Astrocyte of the spinal cord (primary cell): ENCODE results near the gene COPS8.
A peak's percentile ranks its signal among the peaks of the same experiment; 100 is the strongest.

Experiments used
- DNase-seq: peaks from one replicate; pipeline ENCODE4 v3.0.0; 2011; ENCODE audit warnings: low read depth, low spot score
- H3K4me3 ChIP-seq: 2 replicates; pipeline ENCODE4 v1.5.1; 2011; ENCODE audit warnings: low read depth, mild to moderate bottlenecking, low read length, moderate library complexity
- in situ Hi-C: cut with HindIII; loops from 2 replicates; pipeline ENCODE4 v1.10.0; 2017; ENCODE audit warnings: low sequenced_read_pairs
- TF ChIP-seq, protein P1 (sequence below): IDR thresholded peaks from 2 replicates; pipeline ENCODE4 v1.5.1; 2012; ENCODE audit warnings: low read depth, mild to moderate bottlenecking, low read length, inconsistent platforms

The COPS8 gene

DNA sequence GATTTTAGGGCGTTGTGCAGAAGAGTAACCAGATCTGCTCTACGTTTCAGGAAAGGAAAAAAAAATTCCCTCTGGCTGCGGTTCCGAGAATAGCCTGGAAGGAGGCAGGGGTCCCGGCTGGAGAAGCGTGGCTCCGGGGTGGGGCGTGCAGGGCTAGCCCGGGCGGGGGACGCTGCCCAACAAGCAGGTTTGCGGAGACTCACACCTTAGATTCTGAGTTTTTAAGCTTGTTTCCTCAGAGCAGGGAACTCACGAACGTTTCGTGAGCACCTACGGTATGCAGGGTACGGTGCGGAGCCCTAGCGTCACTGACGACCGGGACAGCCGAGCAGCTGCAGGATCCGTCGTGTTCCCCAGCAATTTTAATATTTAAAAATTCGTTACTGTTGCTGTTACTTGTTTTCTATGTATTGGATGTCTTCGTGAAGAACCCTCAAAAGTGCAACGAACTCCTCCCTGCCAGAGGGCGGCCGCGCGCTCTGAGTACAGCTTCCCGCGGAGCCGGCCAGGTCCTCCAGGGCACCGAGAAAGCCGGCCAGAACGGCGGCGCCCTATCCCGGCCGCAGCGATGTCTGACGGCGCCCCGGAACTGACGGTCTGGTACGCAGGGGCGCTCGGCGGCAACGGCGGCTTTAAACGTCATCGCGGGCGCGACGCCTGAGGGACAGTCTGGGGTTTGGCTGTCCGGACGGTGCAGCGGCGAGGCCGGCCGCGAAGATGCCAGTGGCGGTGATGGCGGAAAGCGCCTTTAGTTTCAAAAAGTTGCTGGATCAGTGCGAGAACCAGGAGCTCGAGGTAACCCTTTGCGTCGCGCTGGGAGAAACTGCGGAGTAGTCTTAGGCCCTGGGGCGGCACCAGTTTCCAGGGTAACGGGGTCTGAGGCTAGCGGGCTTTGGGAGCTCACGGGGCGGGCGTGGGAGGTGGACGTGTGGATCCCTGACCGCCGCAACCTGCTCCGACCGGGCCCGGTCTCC, at the start of gene COPS8:
Gene COPS8 (plus strand): TSS at position 642 of the 974 bp plus-strand sequence. CDS start 76 bp downstream, at position 718.
- peak within 1 kb of the TSS; percentile 95 for H3K4me3 ChIP-seq
- TF ChIP-seq, protein P1, sequence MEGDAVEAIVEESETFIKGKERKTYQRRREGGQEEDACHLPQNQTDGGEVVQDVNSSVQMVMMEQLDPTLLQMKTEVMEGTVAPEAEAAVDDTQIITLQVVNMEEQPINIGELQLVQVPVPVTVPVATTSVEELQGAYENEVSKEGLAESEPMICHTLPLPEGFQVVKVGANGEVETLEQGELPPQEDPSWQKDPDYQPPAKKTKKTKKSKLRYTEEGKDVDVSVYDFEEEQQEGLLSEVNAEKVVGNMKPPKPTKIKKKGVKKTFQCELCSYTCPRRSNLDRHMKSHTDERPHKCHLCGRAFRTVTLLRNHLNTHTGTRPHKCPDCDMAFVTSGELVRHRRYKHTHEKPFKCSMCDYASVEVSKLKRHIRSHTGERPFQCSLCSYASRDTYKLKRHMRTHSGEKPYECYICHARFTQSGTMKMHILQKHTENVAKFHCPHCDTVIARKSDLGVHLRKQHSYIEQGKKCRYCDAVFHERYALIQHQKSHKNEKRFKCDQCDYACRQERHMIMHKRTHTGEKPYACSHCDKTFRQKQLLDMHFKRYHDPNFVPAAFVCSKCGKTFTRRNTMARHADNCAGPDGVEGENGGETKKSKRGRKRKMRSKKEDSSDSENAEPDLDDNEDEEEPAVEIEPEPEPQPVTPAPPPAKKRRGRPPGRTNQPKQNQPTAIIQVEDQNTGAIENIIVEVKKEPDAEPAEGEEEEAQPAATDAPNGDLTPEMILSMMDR: peak; percentile 30
- DNase-seq: peak; percentile 96
- in situ Hi-C loops: no loop called here

DNA sequence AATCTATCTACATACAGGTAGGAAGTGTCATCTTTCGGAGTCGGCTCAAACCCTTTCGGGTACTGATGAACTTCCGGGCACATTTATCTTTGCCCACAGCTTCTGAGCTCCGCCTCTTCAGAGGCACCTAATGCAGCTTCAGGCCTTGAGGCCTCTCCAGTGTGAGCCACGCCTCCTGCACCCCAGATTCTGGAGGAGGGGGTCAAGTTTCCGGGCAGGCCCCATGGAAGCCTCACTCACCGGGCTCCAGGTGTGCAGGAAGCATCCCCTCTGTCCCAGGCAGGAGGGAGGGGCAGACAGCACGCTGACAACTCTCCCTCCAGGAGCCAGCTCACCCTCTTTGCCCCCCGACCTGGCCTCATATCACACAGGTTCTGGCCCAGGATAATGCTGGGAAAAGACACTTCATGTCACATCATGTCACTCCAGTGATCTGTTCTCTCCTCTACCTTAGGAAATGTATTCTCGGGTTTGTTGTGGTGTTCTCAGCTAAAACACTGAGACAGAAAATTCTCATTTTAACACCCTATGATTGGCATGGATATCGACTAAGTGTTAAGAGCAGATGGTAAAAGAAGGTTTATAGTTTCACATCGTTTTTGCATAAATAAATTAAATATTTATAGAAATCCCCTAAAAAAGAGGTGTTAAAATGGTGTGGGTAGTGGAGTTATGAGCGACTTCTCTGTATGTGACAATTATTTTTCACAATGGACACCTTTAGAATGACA, 46.2 kb upstream of the COPS8 start:
- TF ChIP-seq, protein P1: no peak
- DNase-seq: no peak

DNA sequence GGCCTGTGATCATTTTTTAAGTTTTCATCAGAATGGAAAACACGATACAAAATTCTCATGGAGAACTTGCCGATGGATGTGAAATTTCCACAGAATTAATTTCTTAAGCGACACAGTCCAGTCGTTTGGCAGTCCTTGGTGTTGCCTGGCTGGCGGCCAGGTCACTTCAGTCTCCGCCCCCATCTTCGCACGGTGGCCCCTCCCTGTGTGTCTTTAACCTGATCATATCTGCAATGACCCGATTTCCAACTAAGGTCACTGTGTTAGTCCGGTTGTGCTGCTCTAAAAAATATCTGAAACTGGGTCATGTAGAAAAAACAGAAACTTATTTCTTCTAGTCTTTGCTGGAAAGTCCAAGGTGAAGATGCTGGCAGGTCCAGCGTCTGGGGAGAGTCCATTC, 44.5 kb upstream of the COPS8 start:
- TF ChIP-seq, protein P1: no peak
- DNase-seq: no peak
- no peak overlapping the region for H3K4me3 ChIP-seq
- in situ Hi-C loops: no loop called here

More for the DNA sequence above, 46.2 kb upstream of the COPS8 start:
- in situ Hi-C loops: no loop called here
- H3K4me3 ChIP-seq: no peak overlapping the region

DNA sequence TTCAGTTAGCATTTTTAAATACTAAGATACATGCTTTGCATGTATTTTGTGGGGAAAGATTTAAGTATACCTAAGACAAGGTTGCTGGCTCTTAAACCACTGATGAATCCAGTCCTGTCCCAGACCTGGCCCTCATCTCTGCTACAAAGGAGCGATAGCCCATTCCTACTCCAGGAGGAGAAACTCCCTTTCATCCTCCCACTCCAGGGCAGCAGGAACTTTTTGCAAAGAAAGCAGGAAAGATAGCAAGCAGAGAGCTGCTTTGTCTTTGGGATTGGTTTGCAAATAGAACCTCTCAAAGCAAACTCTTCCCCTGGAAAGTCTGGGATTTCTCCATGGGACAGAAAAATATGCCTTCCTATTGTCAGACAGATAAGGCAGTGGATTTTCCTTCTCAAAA, 43.6 kb upstream of the COPS8 start:
- in situ Hi-C loops: no loop called here
- DNase-seq: no peak
- no peak overlapping the region for H3K4me3 ChIP-seq
- TF ChIP-seq, protein P1: no peak

DNA sequence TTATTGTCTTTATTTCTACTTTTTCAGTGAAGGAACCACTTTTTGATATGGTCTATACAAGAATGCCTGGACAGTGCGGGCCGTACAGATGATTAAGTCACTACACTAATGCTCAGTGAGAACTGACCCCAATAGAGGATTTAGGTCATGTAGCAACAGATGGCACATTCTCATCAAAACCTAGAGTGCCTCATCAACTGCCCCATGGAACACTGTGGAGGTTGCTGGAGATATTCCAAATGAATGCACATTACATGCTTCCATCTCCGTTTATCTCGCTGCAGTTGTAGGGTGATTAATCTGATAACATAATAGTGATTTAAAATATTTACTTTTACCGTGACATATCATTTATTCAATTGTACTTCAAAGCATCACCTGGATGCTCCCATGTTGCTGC, 41.8 kb upstream of the COPS8 start:
- in situ Hi-C loops: no loop called here
- TF ChIP-seq, protein P1: no peak
- no peak for DNase-seq
- H3K4me3 ChIP-seq: no peak overlapping the region

DNA sequence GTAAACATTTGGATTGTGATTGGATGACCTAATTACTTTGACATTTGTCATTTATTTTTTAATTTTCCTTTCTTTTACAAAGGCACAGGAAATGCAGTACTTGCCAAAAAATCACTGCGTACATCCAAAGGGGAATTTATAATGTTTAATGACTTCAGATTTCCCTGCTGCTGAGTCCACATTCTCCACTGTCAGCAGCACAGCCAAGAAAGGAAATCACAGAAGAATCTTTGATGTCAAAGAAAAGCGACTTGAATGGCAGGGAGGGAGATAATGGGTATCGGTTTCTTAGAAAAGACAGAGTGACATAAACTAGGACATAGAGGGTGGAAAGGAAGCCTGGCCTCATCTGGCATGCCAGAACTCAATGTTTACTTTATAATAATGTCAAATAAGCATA, 41.4 kb upstream of the COPS8 start:
- in situ Hi-C loops: no loop called here
- TF ChIP-seq, protein P1: no peak

More for the DNA sequence above, 41.4 kb upstream of the COPS8 start:
- H3K4me3 ChIP-seq: no peak overlapping the region
- DNase-seq: no peak
